ENCODE measurements around the gene MAPK4.

The MAPK4 gene

DNA sequence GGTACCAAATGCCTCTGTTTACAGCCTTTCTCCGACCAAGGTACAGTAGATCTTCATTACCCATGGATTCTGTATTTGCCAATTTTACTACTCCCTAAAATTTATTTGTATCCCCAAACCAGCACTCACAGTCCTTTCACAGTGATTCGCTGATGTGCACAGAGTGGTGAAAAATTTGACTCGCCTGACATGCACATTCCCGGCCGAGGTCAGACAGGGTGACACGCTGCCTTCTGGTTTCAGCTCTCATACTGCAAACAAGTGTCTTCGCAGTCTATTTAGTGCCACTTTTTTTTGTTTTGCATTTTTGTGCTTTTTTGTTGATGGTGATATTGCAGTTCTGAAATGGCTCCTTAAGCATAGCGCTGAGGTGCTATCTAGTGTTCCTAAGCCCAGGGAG, 71.0 kb downstream of the MAPK4 start:
- no peak overlapping the region for H3K4me3 ChIP-seq (replicated peaks; ENCODE audit: low read depth, low read length)
- no peak for DNase-seq (ENCODE audit: extremely low read depth, low read depth)
- TF ChIP-seq, protein P1, sequence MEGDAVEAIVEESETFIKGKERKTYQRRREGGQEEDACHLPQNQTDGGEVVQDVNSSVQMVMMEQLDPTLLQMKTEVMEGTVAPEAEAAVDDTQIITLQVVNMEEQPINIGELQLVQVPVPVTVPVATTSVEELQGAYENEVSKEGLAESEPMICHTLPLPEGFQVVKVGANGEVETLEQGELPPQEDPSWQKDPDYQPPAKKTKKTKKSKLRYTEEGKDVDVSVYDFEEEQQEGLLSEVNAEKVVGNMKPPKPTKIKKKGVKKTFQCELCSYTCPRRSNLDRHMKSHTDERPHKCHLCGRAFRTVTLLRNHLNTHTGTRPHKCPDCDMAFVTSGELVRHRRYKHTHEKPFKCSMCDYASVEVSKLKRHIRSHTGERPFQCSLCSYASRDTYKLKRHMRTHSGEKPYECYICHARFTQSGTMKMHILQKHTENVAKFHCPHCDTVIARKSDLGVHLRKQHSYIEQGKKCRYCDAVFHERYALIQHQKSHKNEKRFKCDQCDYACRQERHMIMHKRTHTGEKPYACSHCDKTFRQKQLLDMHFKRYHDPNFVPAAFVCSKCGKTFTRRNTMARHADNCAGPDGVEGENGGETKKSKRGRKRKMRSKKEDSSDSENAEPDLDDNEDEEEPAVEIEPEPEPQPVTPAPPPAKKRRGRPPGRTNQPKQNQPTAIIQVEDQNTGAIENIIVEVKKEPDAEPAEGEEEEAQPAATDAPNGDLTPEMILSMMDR (IDR thresholded peaks at IDR 0.05; ENCODE audit: low read depth, low read length, missing control alignments) = no peak

DNA sequence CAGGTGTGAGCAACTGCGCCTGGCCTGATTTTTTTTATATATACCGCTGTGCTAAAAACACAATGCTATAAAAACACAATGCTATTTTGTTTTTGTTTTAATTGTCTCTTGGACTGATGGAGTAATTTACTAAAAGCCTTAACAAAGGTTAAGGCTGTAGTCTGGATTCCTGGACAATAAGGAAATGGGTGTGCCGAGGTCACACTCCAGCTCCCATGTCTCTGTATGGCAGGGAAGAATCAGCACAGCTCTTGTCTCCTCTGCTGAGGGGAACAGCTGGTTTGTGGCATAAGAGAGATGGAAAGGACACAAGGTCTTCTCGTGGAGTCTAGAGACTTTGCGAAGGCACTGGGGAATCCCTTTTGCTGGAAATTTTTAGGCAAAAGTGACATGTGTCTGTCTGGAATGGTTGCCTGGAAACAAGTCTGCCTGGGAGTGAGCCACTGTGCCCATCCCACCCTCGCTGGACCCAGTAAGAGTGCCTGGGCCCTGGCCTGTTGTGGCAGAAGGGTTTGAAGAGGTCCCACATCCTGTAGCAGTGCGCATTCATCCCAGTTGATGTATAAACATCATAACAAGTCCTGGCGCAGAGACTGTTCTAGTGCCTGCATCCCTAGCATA, 73.1 kb downstream of the MAPK4 start:
- TF ChIP-seq, protein P1 (IDR thresholded peaks at IDR 0.05; ENCODE audit: low read depth, low read length, missing control alignments) = no peak
- no peak for DNase-seq (ENCODE audit: extremely low read depth, low read depth)
- H3K4me3 ChIP-seq (replicated peaks; ENCODE audit: low read depth, low read length) = no peak overlapping the region

DNA sequence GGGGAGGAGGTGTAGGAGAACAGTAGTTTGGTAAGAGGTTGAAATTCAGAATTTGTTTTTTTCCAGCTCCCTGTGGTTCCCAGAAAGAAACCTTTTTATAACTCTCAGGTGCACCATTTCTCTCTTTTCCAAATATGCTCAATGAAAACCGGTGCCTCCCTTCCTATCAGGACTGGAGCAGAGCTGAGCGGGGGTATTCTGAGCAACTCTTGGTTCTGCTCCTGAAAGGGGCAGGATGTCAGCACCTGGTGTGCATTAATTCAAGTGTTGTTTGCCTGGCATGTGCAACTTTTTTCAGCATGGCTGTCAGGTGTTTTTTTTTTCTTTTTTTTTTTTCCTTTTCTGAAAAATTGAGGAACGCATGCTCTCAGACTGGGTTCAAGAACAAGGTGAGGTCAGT, 74.1 kb downstream of the MAPK4 start:
- no peak for DNase-seq (ENCODE audit: extremely low read depth, low read depth)
- TF ChIP-seq, protein P1 (IDR thresholded peaks at IDR 0.05; ENCODE audit: low read depth, low read length, missing control alignments) = no peak

DNA sequence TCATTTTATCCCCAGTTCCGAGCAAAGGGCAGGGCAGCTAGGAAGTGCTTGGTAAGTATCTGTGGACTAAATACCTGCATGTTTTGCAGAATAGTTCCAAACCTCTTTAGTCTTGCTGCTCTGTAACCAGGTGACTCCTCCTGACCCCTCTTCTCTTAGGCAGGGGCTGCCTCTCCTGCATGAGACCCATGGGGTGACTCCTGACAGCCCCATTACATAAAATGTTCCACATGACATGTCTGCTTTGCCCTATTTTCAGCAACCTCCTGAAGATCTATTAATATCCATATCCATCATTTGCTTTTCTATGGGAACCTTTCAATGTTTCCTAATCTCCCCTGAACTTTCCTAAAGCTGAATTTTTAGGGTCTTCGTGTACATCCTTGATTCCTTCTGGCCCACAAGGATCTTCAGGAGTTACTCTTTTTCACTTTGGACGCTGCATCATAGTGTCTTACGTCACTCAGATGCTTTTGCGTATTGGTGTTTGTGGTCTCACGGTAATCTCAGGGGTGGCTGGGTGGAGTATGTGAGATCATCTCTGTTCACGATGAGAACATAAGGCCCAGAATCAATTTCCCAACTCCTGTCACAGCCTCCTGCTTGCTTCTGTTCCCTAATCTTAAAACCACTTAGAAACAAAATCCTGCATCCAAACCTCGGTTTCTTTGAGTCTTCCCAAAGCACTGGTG, 76.6 kb downstream of the MAPK4 start:
- DNase-seq (ENCODE audit: extremely low read depth, low read depth) = no peak
- TF ChIP-seq, protein P1 (IDR thresholded peaks at IDR 0.05; ENCODE audit: low read depth, low read length, missing control alignments) = no peak
- H3K4me3 ChIP-seq (replicated peaks; ENCODE audit: low read depth, low read length) = no peak overlapping the region

More for the DNA sequence above, 74.1 kb downstream of the MAPK4 start:
- no peak overlapping the region for H3K4me3 ChIP-seq (replicated peaks; ENCODE audit: low read depth, low read length)

DNA sequence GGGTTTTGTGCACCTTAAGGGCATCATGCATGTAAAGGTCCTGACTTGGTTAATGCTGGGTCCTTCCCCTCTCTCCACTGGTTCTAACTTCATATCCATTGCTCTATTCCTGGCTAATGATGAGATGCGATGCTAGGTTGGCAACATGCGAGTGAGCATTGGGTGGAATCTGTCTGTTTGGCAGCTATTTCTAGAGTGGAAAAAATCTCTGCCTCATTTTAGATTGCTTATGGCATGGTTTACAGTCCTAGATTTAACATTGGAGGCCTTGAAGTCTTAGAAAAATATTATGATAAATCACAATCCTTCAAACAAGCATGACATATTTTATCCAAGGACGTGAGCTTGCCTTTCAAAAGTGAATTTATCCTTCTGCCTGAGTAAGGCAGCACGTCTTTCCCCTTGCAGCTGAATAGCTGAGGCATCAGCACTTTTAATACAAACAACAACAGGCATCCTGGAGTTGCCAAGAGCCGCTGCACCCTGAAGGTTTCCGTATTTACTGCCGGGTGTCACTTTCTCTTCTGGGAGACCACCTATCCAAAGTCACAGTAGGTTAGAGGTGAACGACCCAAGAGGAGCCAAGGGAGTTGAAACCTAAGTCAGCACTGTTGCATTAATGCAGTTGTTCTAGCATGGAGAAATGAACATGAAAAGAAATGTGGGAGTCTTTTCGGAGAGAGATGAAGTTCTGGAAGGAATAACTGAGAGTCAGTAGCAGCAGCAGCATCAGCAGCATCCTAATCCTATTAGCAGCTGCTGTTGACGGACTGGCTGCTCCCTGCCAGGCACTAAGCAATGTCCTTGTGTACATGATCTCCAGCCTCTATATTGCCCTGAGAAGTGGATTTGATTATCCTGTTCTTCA, 78.4 kb downstream of the MAPK4 start:
- DNase-seq (ENCODE audit: extremely low read depth, low read depth) = no peak
- no peak overlapping the region for H3K4me3 ChIP-seq (replicated peaks; ENCODE audit: low read depth, low read length)
- TF ChIP-seq, protein P1 (IDR thresholded peaks at IDR 0.05; ENCODE audit: low read depth, low read length, missing control alignments) = no peak

DNA sequence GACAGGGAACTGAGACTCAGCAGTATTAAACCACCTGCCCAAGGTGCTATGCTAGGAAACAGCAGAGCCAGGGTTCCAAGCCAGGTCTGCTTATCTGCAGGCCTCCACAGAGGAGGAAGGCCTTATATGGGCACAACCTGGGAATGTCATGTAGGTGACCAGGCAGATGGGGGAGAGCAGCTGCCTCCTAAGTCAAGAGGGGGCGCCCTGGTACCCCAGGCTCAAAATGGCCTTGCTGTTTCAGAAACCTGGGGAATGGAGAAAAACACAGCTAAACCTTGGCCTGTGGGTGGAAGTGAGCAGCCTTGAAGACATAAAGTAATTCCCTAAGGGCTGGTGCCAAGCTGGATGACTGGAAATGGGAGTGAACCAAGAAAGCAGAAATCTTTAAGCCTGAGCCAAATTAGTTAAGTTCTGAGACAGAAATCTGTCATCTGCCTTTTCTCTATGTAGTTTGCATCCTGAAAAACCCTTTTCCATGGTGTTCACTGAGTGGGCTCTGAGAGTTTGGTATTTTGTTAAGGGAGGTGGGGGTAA, 79.1 kb downstream of the MAPK4 start:
- no peak for DNase-seq (ENCODE audit: extremely low read depth, low read depth)
- TF ChIP-seq, protein P1 (IDR thresholded peaks at IDR 0.05; ENCODE audit: low read depth, low read length, missing control alignments) = no peak

More for the DNA sequence above, 79.1 kb downstream of the MAPK4 start:
- no peak overlapping the region for H3K4me3 ChIP-seq (replicated peaks; ENCODE audit: low read depth, low read length)

Measured in HFF-Myc (cell line).